Measurements from ENCODE around the gene SC5D. TPM values are rescaled to one million over a fixed set of nuclear protein-coding genes. Genes with fewer than 3 reads are reported as not detected.

SC5D gene
- total and polyA plus RNA-seq, 2 of the 8 experiments (the other 6 are each of a cell fraction or from before 2014, with no cell fraction given), result 73.9 to 90.3 TPM

GRCh38 chr11:121338536-121338935, 46.0 kb downstream of the SC5D start:
- Histone ChIP-seq H3K27ac (ENCODE audit: low read depth, low read length) (no peak overlapping the region), H3K18ac (ENCODE audit: extremely low read depth, low read length) (no peak overlapping the region), H2BK5ac (ENCODE audit: low read depth, low read length) (no peak overlapping the region), H2BK120ac (replicated peaks; ENCODE audit: low read depth, low read length) (no peak overlapping the region), H3K4me1 (replicated peaks in 1 of 4; ENCODE audit: control insufficient read depth in 3 of 4, insufficient read depth in 4 of 4, low read length in 3 of 4) (no peaks in the 10 kb centered on the region), H4K91ac (replicated peaks; ENCODE audit: insufficient read length, low read length) (no peak overlapping the region), H3K36me3 (ENCODE audit: control insufficient read depth in 2 of 4, insufficient read depth in 4 of 4, low read length in 3 of 4) (no peaks in the 10 kb centered on the region), H3K23ac (ENCODE audit: insufficient read length) (no peak overlapping the region), H3K9me3 (ENCODE audit: insufficient read depth in 2 of 2, low read depth in 1 of 2, low read length in 1 of 2) (no peaks in the 10 kb centered on the region), H3K4me3 (ENCODE audit: extremely low read depth in 1 of 4, insufficient read depth in 2 of 4, low read depth in 3 of 4, low read length in 4 of 4) (no peak overlapping the region), H3K27me3 (replicated peaks in 1 of 4; ENCODE audit: control insufficient read depth in 3 of 4, extremely low read depth in 1 of 4, insufficient read depth in 3 of 4, low read length in 3 of 4) (no peaks in the 10 kb centered on the region), H3K56ac (replicated peaks; ENCODE audit: insufficient read length, low read depth, low read length) (no peak overlapping the region), H2AK5ac (ENCODE audit: low read depth, low read length) (no peak overlapping the region), H3K79me2 (ENCODE audit: control insufficient read depth in 1 of 2, insufficient read depth in 2 of 2, low read length in 2 of 2) (no peaks in the 10 kb centered on the region), H3K23me2 (ENCODE audit: low read depth, low read length) (no peaks in the 10 kb centered on the region), H2AFZ (ENCODE audit: low read length) (no peak overlapping the region), H3K4ac (replicated peaks; ENCODE audit: insufficient read length, low read depth, low read length) (no peak overlapping the region), H2BK20ac (ENCODE audit: low read length) (no peak overlapping the region), H3K4me2 (ENCODE audit: insufficient read depth in 1 of 2, low read depth in 2 of 2, low read length in 2 of 2) (no peak overlapping the region), H3K14ac (ENCODE audit: insufficient read length) (no peak overlapping the region), H2BK12ac (ENCODE audit: low read depth, low read length) (no peak overlapping the region), H3K9ac (replicated peaks in 1 of 4; ENCODE audit: extremely low read depth in 1 of 4, low read depth in 3 of 4, low read length in 3 of 4) (no peak overlapping the region), H4K20me1 (replicated peaks in 1 of 2; ENCODE audit: control insufficient read depth in 1 of 2, insufficient read depth in 2 of 2, low read length in 2 of 2) (no peaks in the 10 kb centered on the region), H4K8ac (ENCODE audit: extremely low read depth, insufficient read depth, low read length) (no peak overlapping the region), H3K79me1 (ENCODE audit: low read depth, low read length) (no peaks in the 10 kb centered on the region), H4K5ac (ENCODE audit: insufficient read length, low read depth, low read length) (no peak overlapping the region), H2BK15ac (ENCODE audit: low read length) (no peak overlapping the region)
- ChIA-PET CTCF (ENCODE audit: partially characterized antibody) (interaction anchor here (0.6 to 1.8 kb wide), 5 partner anchors 19 to 290 kb away, joined by 3 to 6 read pairs (median 3); no protein-coding TSS in a partner anchor), POLR2A (ENCODE audit: partially characterized antibody) (no interaction called here)
- no peak for FAIRE-seq
- no peak for DNase-seq (ENCODE audit: low read depth in 1 of 2, low spot score in 2 of 2)
- TF ChIP-seq RXRA (IDR thresholded peaks at IDR 0.05; ENCODE audit: insufficient read depth, low read depth, low read length) (no peak), TAF1 (IDR thresholded peaks at IDR 0.05; ENCODE audit: low read depth, low read length) (no peak), ATF3 (IDR thresholded peaks at IDR 0.05; ENCODE audit: insufficient read depth, low read depth, low read length) (no peak), RBBP5 (IDR thresholded peaks at IDR 0.05; ENCODE audit: borderline replicate concordance, low read depth, low read length) (no peak), EP300 (IDR thresholded peaks at IDR 0.05; ENCODE audit: borderline replicate concordance in 1 of 2, low read depth in 2 of 2, low read length in 2 of 2) (no peak), SAP30 (IDR thresholded peaks at IDR 0.05; ENCODE audit: insufficient read depth, insufficient replicate concordance, low read length) (no peak), NRF1 (IDR thresholded peaks at IDR 0.05; ENCODE audit: low read depth, low read length) (no peak), SP2 (IDR thresholded peaks at IDR 0.05; ENCODE audit: low read length) (no peak), HDAC2 (IDR thresholded peaks at IDR 0.05; ENCODE audit: borderline replicate concordance in 1 of 2, low read depth in 2 of 2, low read length in 2 of 2) (no peak), SIX5 (IDR thresholded peaks at IDR 0.05; ENCODE audit: low read depth, low read length) (no peak), RAD21 (IDR thresholded peaks at IDR 0.05 in 1 of 2, conservative IDR thresholded peaks at IDR 0.05 in 1 of 2; ENCODE audit: low read depth in 2 of 2, low read length in 2 of 2) (no peak)
- 86% methylated on average over 11 of the region's 11 CpGs; no CpG with 5 or more reads in 1 of the 2 experiments for WGBS, 2 experiments (ENCODE audit: extremely low coverage in 1 of 2, insufficient coverage in 1 of 2, insufficient read length in 1 of 2, insufficient replicate concordance in 2 of 2, low coverage in 1 of 2, low lambda C conversion rate in 2 of 2, missing lambda C conversion rate in 1 of 2)

Data from H1 (cell line).